ENCODE measurements around the gene MS4A2.
"Not testable (repeated sequence)": the region's sequence is repeated elsewhere in the genome, so short reads cannot be mapped to it uniquely, and the experiment has no call there.

MS4A2 gene

GRCh38 chr11:60088364-60088763 is at the start of gene MS4A2:
MS4A2 (plus strand) TSS chr11:60088664; CDS start chr11:60088766, 102 bp downstream.
- DNase-seq, result no peak
- no peak within 1 kb of the TSS for H3K27ac Mint-ChIP-seq
- H3K4me3 Mint-ChIP-seq, result no peak within 1 kb of the TSS
- H3K9me3 Mint-ChIP-seq, result no peaks in the 10 kb centered on the region
- H3K4me1 Mint-ChIP-seq (ENCODE audit: low read depth), result no peaks in the 10 kb centered on the region
- H3K27me3 Mint-ChIP-seq, result peaks cover 46% of the 10 kb centered on the region
- no peaks in the 10 kb centered on the region for H3K36me3 Mint-ChIP-seq (ENCODE audit: low read depth)

- no peaks in the 10 kb centered on the region for H3K9me3 Mint-ChIP-seq
- H3K27me3 Mint-ChIP-seq, result no peaks in the 10 kb centered on the region
- H3K27ac Mint-ChIP-seq, result no peak within 1 kb of the TSS
- no peak within 1 kb of the TSS for H3K4me3 Mint-ChIP-seq
- no peaks in the 10 kb centered on the region for H3K4me1 Mint-ChIP-seq (ENCODE audit: low read depth)
- DNase-seq, result no peak
- H3K36me3 Mint-ChIP-seq (ENCODE audit: low read depth), result no peaks in the 10 kb centered on the region
Observed at GRCh38 chr11:60040109-60040508, 48.4 kb upstream of the MS4A2 start, which contains the start of gene OOSP2. OOSP2 (plus strand) TSS chr11:60040409; CDS start chr11:60040460, 51 bp downstream.

GRCh38 chr11:60050422-60050821 is 38.0 kb upstream of the MS4A2 start:
- not testable (repeated sequence) for DNase-seq; H3K4me3 Mint-ChIP-seq; H3K4me1 Mint-ChIP-seq (ENCODE audit: low read depth); H3K27me3 Mint-ChIP-seq; H3K36me3 Mint-ChIP-seq (ENCODE audit: low read depth); H3K27ac Mint-ChIP-seq; H3K9me3 Mint-ChIP-seq

- not testable (repeated sequence) for DNase-seq; H3K9me3 Mint-ChIP-seq; H3K36me3 Mint-ChIP-seq (ENCODE audit: low read depth); H3K27ac Mint-ChIP-seq; H3K4me3 Mint-ChIP-seq; H3K4me1 Mint-ChIP-seq (ENCODE audit: low read depth); H3K27me3 Mint-ChIP-seq
Observed at GRCh38 chr11:60050839-60051238, 37.6 kb upstream of the MS4A2 start.

GRCh38 chr11:60056349-60056969 is 32.0 kb upstream of the MS4A2 start, which contains the start of gene MS4A3:
MS4A3 (plus strand) TSS chr11:60056665; CDS start chr11:60061161, 4,496 bp downstream.
- Mint-ChIP-seq H3K36me3 (ENCODE audit: low read depth) (no peaks in the 10 kb centered on the region), H3K27ac (no peak within 1 kb of the TSS), H3K4me1 (ENCODE audit: low read depth) (peaks cover 1% of the 10 kb centered on the region), H3K9me3 (no peaks in the 10 kb centered on the region), H3K27me3 (peaks cover 21% of the 10 kb centered on the region), H3K4me3 (no peak within 1 kb of the TSS)
- no peak for DNase-seq

- no peak for DNase-seq
- Mint-ChIP-seq H3K4me3 (no peak overlapping the region), H3K4me1 (ENCODE audit: low read depth) (peaks cover 1% of the 10 kb centered on the region), H3K36me3 (ENCODE audit: low read depth) (no peaks in the 10 kb centered on the region), H3K27me3 (peaks cover 21% of the 10 kb centered on the region), H3K9me3 (no peaks in the 10 kb centered on the region), H3K27ac (no peak overlapping the region)
Observed at GRCh38 chr11:60059052-60059451, 29.4 kb upstream of the MS4A2 start.

- H3K4me3 Mint-ChIP-seq, result no peak overlapping the region
- DNase-seq, result no peak
- H3K4me1 Mint-ChIP-seq (ENCODE audit: low read depth), result peaks cover 1% of the 10 kb centered on the region
- H3K27ac Mint-ChIP-seq, result no peak overlapping the region
- H3K27me3 Mint-ChIP-seq, result peaks cover 21% of the 10 kb centered on the region
- H3K9me3 Mint-ChIP-seq, result no peaks in the 10 kb centered on the region
- no peaks in the 10 kb centered on the region for H3K36me3 Mint-ChIP-seq (ENCODE audit: low read depth)
Observed at GRCh38 chr11:60059521-60060240, 28.8 kb upstream of the MS4A2 start.

- Mint-ChIP-seq H3K27me3 (peaks cover 5% of the 10 kb centered on the region), H3K4me3 (no peak overlapping the region), H3K36me3 (ENCODE audit: low read depth) (no peaks in the 10 kb centered on the region), H3K4me1 (ENCODE audit: low read depth) (peaks cover 1% of the 10 kb centered on the region), H3K9me3 (no peaks in the 10 kb centered on the region), H3K27ac (no peak overlapping the region)
- DNase-seq, result no peak
Observed at GRCh38 chr11:60064111-60064510, 24.4 kb upstream of the MS4A2 start.

GRCh38 chr11:60065801-60066200 is 22.7 kb upstream of the MS4A2 start:
- no peak overlapping the region for H3K4me3 Mint-ChIP-seq

GRCh38 chr11:60069450-60069849 is 19.0 kb upstream of the MS4A2 start:
- Mint-ChIP-seq H3K4me1 (ENCODE audit: low read depth) (no peaks in the 10 kb centered on the region), H3K4me3 (no peak overlapping the region), H3K27me3 (peaks cover 13% of the 10 kb centered on the region), H3K27ac (no peak overlapping the region), H3K36me3 (ENCODE audit: low read depth) (no peaks in the 10 kb centered on the region), H3K9me3 (no peaks in the 10 kb centered on the region)
- DNase-seq, result no peak

More at GRCh38 chr11:60065801-60066200, 22.7 kb upstream of the MS4A2 start:
- Mint-ChIP-seq H3K27ac (no peak overlapping the region), H3K36me3 (ENCODE audit: low read depth) (no peaks in the 10 kb centered on the region), H3K27me3 (peaks cover 16% of the 10 kb centered on the region), H3K4me1 (ENCODE audit: low read depth) (no peaks in the 10 kb centered on the region), H3K9me3 (no peaks in the 10 kb centered on the region)
- DNase-seq, result no peak

GRCh38 chr11:60071644-60072043 is 16.8 kb upstream of the MS4A2 start:
- DNase-seq; H3K4me1 Mint-ChIP-seq (ENCODE audit: low read depth); H3K4me3 Mint-ChIP-seq; H3K36me3 Mint-ChIP-seq (ENCODE audit: low read depth); H3K27ac Mint-ChIP-seq; H3K9me3 Mint-ChIP-seq: not testable (repeated sequence)
- peaks cover 18% of the 10 kb centered on the region for H3K27me3 Mint-ChIP-seq

- Mint-ChIP-seq H3K4me1 (ENCODE audit: low read depth) (no peaks in the 10 kb centered on the region), H3K4me3 (no peak overlapping the region), H3K27me3 (peaks cover 5% of the 10 kb centered on the region), H3K9me3 (no peaks in the 10 kb centered on the region), H3K27ac (no peak overlapping the region), H3K36me3 (ENCODE audit: low read depth) (no peaks in the 10 kb centered on the region)
- no peak for DNase-seq
Observed at GRCh38 chr11:60077216-60077817, 11.1 kb upstream of the MS4A2 start.

GRCh38 chr11:60077981-60078380 is 10.5 kb upstream of the MS4A2 start:
- Mint-ChIP-seq H3K27ac (no peak overlapping the region), H3K36me3 (ENCODE audit: low read depth) (no peaks in the 10 kb centered on the region), H3K9me3 (no peaks in the 10 kb centered on the region), H3K4me1 (ENCODE audit: low read depth) (no peaks in the 10 kb centered on the region), H3K4me3 (no peak overlapping the region), H3K27me3 (peaks cover 5% of the 10 kb centered on the region)
- no peak for DNase-seq

- Mint-ChIP-seq H3K9me3 (no peaks in the 10 kb centered on the region), H3K4me3 (no peak overlapping the region), H3K27me3 (peaks cover 5% of the 10 kb centered on the region), H3K4me1 (ENCODE audit: low read depth) (no peaks in the 10 kb centered on the region), H3K27ac (no peak overlapping the region), H3K36me3 (ENCODE audit: low read depth) (no peaks in the 10 kb centered on the region)
- DNase-seq, result no peak
Observed at GRCh38 chr11:60078745-60079144, 9.7 kb upstream of the MS4A2 start.

GRCh38 chr11:60080535-60080934 is 7.9 kb upstream of the MS4A2 start:
- Mint-ChIP-seq H3K36me3 (ENCODE audit: low read depth) (no peaks in the 10 kb centered on the region), H3K4me1 (ENCODE audit: low read depth) (no peaks in the 10 kb centered on the region), H3K4me3 (no peak overlapping the region), H3K9me3 (no peaks in the 10 kb centered on the region), H3K27me3 (peaks cover 18% of the 10 kb centered on the region), H3K27ac (no peak overlapping the region)
- DNase-seq, result no peak
